H1 (cell line): ENCODE results near the gene ARFRP1. TPM values are rescaled to one million over a fixed set of nuclear protein-coding genes. Genes with fewer than 3 reads are reported as not detected.

Source experiments
- CTCF ChIA-PET: fragments of 300-600 bp; sonication (Branson Sonifier 250); formaldehyde crosslinking; loops from one replicate; lab custom pipeline; 2021; ENCODE audit not compliant: partially characterized antibody; lab: Charles Lee
- POLR2A ChIA-PET: fragments of 300-600 bp; sonication (Branson Sonifier 250); formaldehyde crosslinking; loops from one replicate; lab custom pipeline; 2021; ENCODE audit warnings: inconsistent platforms; ENCODE audit not compliant: partially characterized antibody; lab: Charles Lee
- DNase-seq, 2 experiments: peaks; one replicate each; pipeline versions ENCODE4 v3.0.0 to v3.0.0-alpha.2; 2010 to 2022; ENCODE audit warnings: low spot score in 2 of 2, low read depth in 1 of 2, mixed read lengths in 1 of 2
- FAIRE-seq: peaks from 2 replicates; lab custom pipeline; 2011; peaks lifted over from hg19 to GRCh38; lab: Jason Lieb, UNC
- H2AFZ ChIP-seq: 2 replicates; pipeline ENCODE4 v1.8.1; 2012; ENCODE audit warnings: low read length, inconsistent platforms
- H2AK5ac ChIP-seq: 2 replicates; pipeline ENCODE4 v1.6.1; 2013; ENCODE audit warnings: low read depth, low read length
- H2BK120ac ChIP-seq: replicated peaks from 2 replicates; pipeline ENCODE3; 2013; ENCODE audit warnings: low read depth, low read length, inconsistent platforms
- H2BK12ac ChIP-seq: 2 replicates; pipeline ENCODE4 v1.6.1; 2013; ENCODE audit warnings: low read depth, low read length
- H2BK15ac ChIP-seq: 2 replicates; pipeline ENCODE4 v1.6.1; 2013; ENCODE audit warnings: low read length
- H2BK20ac ChIP-seq: 2 replicates; pipeline ENCODE4 v1.6.1; 2013; ENCODE audit warnings: low read length
- H2BK5ac ChIP-seq: 2 replicates; pipeline ENCODE4 v1.6.1; 2013; ENCODE audit warnings: low read depth, low read length
- H3K14ac ChIP-seq: 2 replicates; pipeline ENCODE4 v1.6.1; 2013; ENCODE audit warnings: inconsistent platforms; ENCODE audit not compliant: insufficient read length
- H3K18ac ChIP-seq: 2 replicates; pipeline ENCODE4 v1.6.1; 2013; ENCODE audit warnings: low read length; ENCODE audit errors: extremely low read depth
- H3K23ac ChIP-seq: 2 replicates; pipeline ENCODE4 v1.6.1; 2013; ENCODE audit warnings: inconsistent platforms; ENCODE audit not compliant: insufficient read length
- H3K23me2 ChIP-seq: 2 replicates; pipeline ENCODE4 v1.6.1; 2013; ENCODE audit warnings: low read depth, low read length
- H3K27ac ChIP-seq: 2 replicates; pipeline ENCODE4 v1.6.1; 2011; ENCODE audit warnings: low read depth, low read length, inconsistent platforms
- H3K27me3 ChIP-seq, 4 experiments: replicated peaks in 1 of 4; 1 replicate in 1 of 4; 2 replicates in 3 of 4; pipeline versions ENCODE4 v1.6.1 to v1.8.1; 2011 to 2013; ENCODE audit warnings: low read length in 3 of 4, mild to moderate bottlenecking in 3 of 4, inconsistent platforms in 2 of 4, mixed read lengths in 2 of 4, moderate library complexity in 1 of 4; ENCODE audit not compliant: control insufficient read depth in 3 of 4, insufficient read depth in 3 of 4; ENCODE audit errors: extremely low read depth in 1 of 4
- H3K36me3 ChIP-seq, 4 experiments: 2 replicates each; pipeline versions ENCODE4 v1.6.1 to v1.8.1; 2011 to 2013; ENCODE audit warnings: mild to moderate bottlenecking in 4 of 4, low read length in 3 of 4, moderate library complexity in 2 of 4, control low read depth in 1 of 4, inconsistent platforms in 1 of 4; ENCODE audit not compliant: insufficient read depth in 4 of 4, control insufficient read depth in 2 of 4
- H3K4ac ChIP-seq: replicated peaks from 2 replicates; pipeline ENCODE3; 2013; ENCODE audit warnings: low read length, low read depth, mixed read lengths, inconsistent platforms; ENCODE audit not compliant: insufficient read length
- H3K4me1 ChIP-seq, 4 experiments: replicated peaks in 1 of 4; 1 replicate in 1 of 4; 2 replicates in 3 of 4; pipeline versions ENCODE4 v1.6.1 to v1.8.1; 2011 to 2013; ENCODE audit warnings: low read length in 3 of 4, inconsistent platforms in 2 of 4, mixed read lengths in 1 of 4; ENCODE audit not compliant: insufficient read depth in 4 of 4, control insufficient read depth in 3 of 4
- H3K4me2 ChIP-seq, 2 experiments: 2 replicates each; pipeline versions ENCODE4 v1.6.1 to v1.8.1; 2011 to 2013; ENCODE audit warnings: low read depth in 2 of 2, low read length in 2 of 2, control low read depth in 1 of 2, inconsistent platforms in 1 of 2, mild to moderate bottlenecking in 1 of 2; ENCODE audit not compliant: insufficient read depth in 1 of 2
- H3K4me3 ChIP-seq, 4 experiments: fragments of 200-600, 300-600 bp in 1 of 4; sonication (generic), shearing (Covaris generic), sonication (Bioruptor Twin) in 1 of 4; 2 replicates each; pipeline versions ENCODE4 v1.5.1 to v1.8.1; 2011 to 2016; ENCODE audit warnings: low read length in 4 of 4, low read depth in 3 of 4, control low read depth in 2 of 4, inconsistent platforms in 2 of 4, mild to moderate bottlenecking in 2 of 4, mixed read lengths in 1 of 4, moderate library complexity in 1 of 4; ENCODE audit not compliant: insufficient read depth in 2 of 4; ENCODE audit errors: extremely low read depth in 1 of 4
- H3K56ac ChIP-seq: replicated peaks from 2 replicates; pipeline ENCODE3; 2013; ENCODE audit warnings: low read depth, mild to moderate bottlenecking, mixed read lengths, low read length, inconsistent platforms; ENCODE audit not compliant: insufficient read length
- H3K79me1 ChIP-seq: 2 replicates; pipeline ENCODE4 v1.6.1; 2013; ENCODE audit warnings: low read depth, low read length, control low read depth
- H3K79me2 ChIP-seq, 2 experiments: 2 replicates each; pipeline versions ENCODE4 v1.6.1 to v1.8.1; 2012 to 2013; ENCODE audit warnings: low read length in 2 of 2, mild to moderate bottlenecking in 2 of 2, inconsistent platforms in 1 of 2; ENCODE audit not compliant: insufficient read depth in 2 of 2, control insufficient read depth in 1 of 2
- H3K9ac ChIP-seq, 4 experiments: replicated peaks in 1 of 4; 1 replicate in 1 of 4; 2 replicates in 3 of 4; pipeline versions ENCODE4 v1.6.1 to v1.8.1; 2011 to 2013; ENCODE audit warnings: low read depth in 3 of 4, low read length in 3 of 4, control low read depth in 2 of 4, mild to moderate bottlenecking in 2 of 4, moderate library complexity in 2 of 4, inconsistent platforms in 1 of 4; ENCODE audit errors: extremely low read depth in 1 of 4
- H3K9me3 ChIP-seq, 2 experiments: 2 replicates each; pipeline versions ENCODE4 v1.6.1 to v1.8.1; 2012 to 2013; ENCODE audit warnings: mild to moderate bottlenecking in 2 of 2, moderate library complexity in 2 of 2, control low read depth in 1 of 2, inconsistent platforms in 1 of 2, low read depth in 1 of 2, low read length in 1 of 2, mixed read lengths in 1 of 2; ENCODE audit not compliant: insufficient read depth in 2 of 2
- H4K20me1 ChIP-seq, 2 experiments: replicated peaks in 1 of 2; 2 replicates each; pipeline versions ENCODE3 to v1.8.1; 2011 to 2013; ENCODE audit warnings: inconsistent platforms in 2 of 2, low read length in 2 of 2, mild to moderate bottlenecking in 1 of 2; ENCODE audit not compliant: insufficient read depth in 2 of 2, control insufficient read depth in 1 of 2
- H4K5ac ChIP-seq: 2 replicates; pipeline ENCODE4 v1.6.1; 2013; ENCODE audit warnings: low read length, low read depth, mixed read lengths, inconsistent platforms; ENCODE audit not compliant: insufficient read length
- H4K8ac ChIP-seq: 2 replicates; pipeline ENCODE4 v1.8.0; 2013; ENCODE audit warnings: mild to moderate bottlenecking, moderate library complexity, low read length, inconsistent platforms; ENCODE audit not compliant: insufficient read depth; ENCODE audit errors: extremely low read depth
- H4K91ac ChIP-seq: replicated peaks from 2 replicates; pipeline ENCODE3; 2013; ENCODE audit warnings: low read length, mixed read lengths, inconsistent platforms; ENCODE audit not compliant: insufficient read length
- WGBS, 2 experiments: shearing (Covaris generic) in 1 of 2; methylation state at CpG; one replicate each; pipeline versions ENCODE4 v1.1.6 to v1.1.7; 2013 to 2015; ENCODE audit warnings: low lambda C conversion rate in 2 of 2, mixed read lengths in 2 of 2, inconsistent platforms in 1 of 2, low coverage in 1 of 2, missing lambda C conversion rate in 1 of 2; ENCODE audit not compliant: insufficient replicate concordance in 2 of 2, insufficient coverage in 1 of 2, insufficient read length in 1 of 2; ENCODE audit errors: extremely low coverage in 1 of 2, missing lambda C conversion rate in 1 of 2; 5-methylcytosine and 5-hydroxymethylcytosine counted together
- polyA plus RNA-seq, 7 experiments: library from polyadenylated mRNA; depleted of rRNA in 3 of 7; stranded (reverse) in 5 of 7; unstranded in 2 of 7; fragments of >200 nt in 5 of 7; fragments of 200-250 nt in 2 of 7; gene quantifications; 1 replicate in 5 of 7; 2 replicates in 1 of 7; 4 replicates in 1 of 7; pipeline versions ENCODE4 v1.2.1 to v1.2.3, GENCODE V29; 2011 to 2013; ENCODE audit warnings: missing spikeins in 2 of 7, mixed read lengths in 2 of 7
- total RNA-seq: library from RNA; stranded (reverse); fragmentation: NEBNext Ultra II Directional; extraction: Animal tissue kit (Norgen Biotek cat#: 25700); gene quantifications from 2 replicates; pipeline ENCODE4 v1.2.1, GENCODE V29; 2021

ARFRP1 gene
- total and polyA plus RNA-seq, 2 of the 8 experiments (the other 6 are each of a cell fraction or from before 2014, with no cell fraction given) = 12.9 to 22.9 TPM

DNA sequence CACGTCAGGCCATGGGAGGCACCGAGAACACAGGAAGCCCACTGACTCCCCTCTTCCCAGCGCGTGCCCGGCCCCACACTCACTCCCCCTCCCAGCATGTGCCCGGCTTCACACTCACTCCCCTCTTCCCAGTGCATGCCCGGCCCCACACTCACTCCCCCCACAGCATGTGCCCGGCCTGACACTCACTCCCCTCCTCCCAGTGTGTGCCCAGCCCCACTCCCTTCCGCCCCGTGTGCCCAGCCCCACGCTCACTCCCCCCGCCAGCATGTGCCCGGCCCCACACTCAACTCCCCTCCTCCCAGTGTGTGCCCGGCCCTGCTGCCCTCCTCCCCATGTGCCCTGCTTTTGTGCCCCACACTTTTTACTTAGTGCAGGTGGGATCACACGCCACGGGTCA, 39.9 kb downstream of the ARFRP1 start:
- WGBS, 2 experiments = 88% methylated on average over 9 of the region's 16 CpGs; no CpG with 5 or more reads in 1 of the 2 experiments
- Histone ChIP-seq H3K4ac (no peak overlapping the region), H2BK15ac (no peak overlapping the region), H3K9ac (no peak overlapping the region), H4K20me1 (peaks cover 2 to 6% of the 10 kb centered on the region in 2 experiments), H2AFZ (no peak overlapping the region), H3K14ac (no peak overlapping the region), H4K5ac (no peak overlapping the region), H2BK5ac (no peak overlapping the region), H3K4me1 (no peaks in the 10 kb centered on the region), H3K4me3 (no peak overlapping the region), H3K36me3 (peaks cover 2 to 25% (median 15%) of the 10 kb centered on the region in 4 experiments; a peak in 7 of 8 replicates), H2AK5ac (no peak overlapping the region), H3K56ac (no peak overlapping the region), H3K79me1 (no peaks in the 10 kb centered on the region; the same call in 1 of the 2 replicates), H4K91ac (no peak overlapping the region), H3K23me2 (no peaks in the 10 kb centered on the region), H3K27ac (no peak overlapping the region), H3K4me2 (no peak overlapping the region), H3K23ac (no peak overlapping the region), H4K8ac (no peak overlapping the region), H3K9me3 (no peaks in the 10 kb centered on the region), H3K79me2 (no peaks in the 10 kb centered on the region), H2BK20ac (no peak overlapping the region), H2BK120ac (no peak overlapping the region), H3K27me3 (no peaks in the 10 kb centered on the region), H3K18ac (no peak overlapping the region), H2BK12ac (no peak overlapping the region)
- CTCF ChIA-PET = interaction anchor here (1.1 kb wide), 1 partner anchor 49 kb away, joined by 3 read pairs; no protein-coding TSS in a partner anchor
- POLR2A ChIA-PET = interaction anchor here (0.6 to 1.6 kb wide), 5 partner anchors 9 to 47 kb away, joined by 3 to 4 read pairs (median 3); no protein-coding TSS in a partner anchor
- DNase-seq = no peak
- FAIRE-seq = no peak
